ENCODE results near the gene WDR27.

The WDR27 gene

DNA sequence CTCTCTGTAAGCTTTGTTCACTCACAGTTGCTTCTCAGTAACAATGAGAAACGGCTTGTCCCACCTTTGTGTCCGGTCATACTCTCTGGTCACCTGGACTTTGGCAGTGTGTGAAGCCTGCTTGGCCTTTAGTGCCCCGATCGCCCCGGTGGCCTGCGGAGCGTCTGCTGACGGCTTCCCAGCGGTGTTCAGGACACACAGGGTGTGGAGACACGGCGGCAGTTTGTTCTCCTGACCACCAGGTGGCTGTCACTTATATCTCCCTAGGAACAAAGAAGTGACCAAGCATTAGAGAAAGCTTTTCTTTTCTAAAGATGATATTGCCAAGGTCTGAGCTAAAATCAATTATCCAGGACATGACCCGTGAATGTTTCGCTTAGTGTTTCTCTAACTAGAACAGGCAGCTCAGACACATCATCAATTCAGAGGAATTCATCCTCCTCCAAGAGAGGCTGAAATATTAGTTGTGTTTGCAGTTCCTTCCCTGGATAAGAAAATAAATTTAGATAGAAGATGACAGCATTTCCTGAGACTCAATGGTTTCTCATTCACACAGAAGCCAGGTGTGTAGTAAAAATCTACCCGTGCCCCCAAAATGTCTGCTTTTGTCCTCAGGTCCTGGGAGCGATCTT lies 280.8 kb downstream of the WDR27 start:
- H3K27me3 ChIP-seq (ENCODE audit: control insufficient read depth in 1 of 2, insufficient read depth in 2 of 2, low read length in 2 of 2), result no peaks in the 10 kb centered on the region
- no peaks in the 10 kb centered on the region for H3K36me3 ChIP-seq (ENCODE audit: control insufficient read depth in 1 of 2, insufficient read depth in 2 of 2, low read length in 2 of 2)
- no peak overlapping the region for H3K9ac ChIP-seq (ENCODE audit: low read depth in 1 of 2, low read length in 2 of 2)
- no peak overlapping the region for H3K27ac ChIP-seq (ENCODE audit: low read depth, low read length)
- H3K9me3 ChIP-seq (ENCODE audit: control insufficient read depth in 1 of 2, low read length in 2 of 2), result no peaks in the 10 kb centered on the region
- H3K4me1 ChIP-seq (ENCODE audit: control insufficient read depth in 1 of 2, insufficient read depth in 2 of 2, low read length in 2 of 2), result no peaks in the 10 kb centered on the region
- H3K4me3 ChIP-seq (ENCODE audit: low read depth in 1 of 2, low read length in 2 of 2), result no peak overlapping the region

DNA sequence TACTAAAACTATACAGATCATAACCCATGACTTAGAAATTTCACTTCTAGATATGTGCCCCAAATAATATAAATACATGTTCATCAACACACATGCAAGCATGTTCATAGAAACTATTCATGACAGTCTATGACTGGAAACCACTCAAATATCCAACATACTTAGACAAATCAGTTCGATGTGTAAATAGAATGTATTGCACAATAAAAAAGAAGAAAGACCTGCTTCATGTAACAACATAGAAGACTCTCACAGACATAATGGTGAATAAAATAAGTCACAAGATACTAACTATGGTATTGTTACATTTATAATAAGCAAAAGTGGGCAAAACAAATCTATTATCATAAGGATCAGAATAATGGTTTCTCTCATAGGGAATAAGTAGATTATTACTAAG lies 284.7 kb downstream of the WDR27 start:
- Histone ChIP-seq H3K9ac (ENCODE audit: low read depth in 1 of 2, low read length in 2 of 2) (no peak overlapping the region), H3K27me3 (ENCODE audit: control insufficient read depth in 1 of 2, insufficient read depth in 2 of 2, low read length in 2 of 2) (no peaks in the 10 kb centered on the region), H3K4me3 (ENCODE audit: low read depth in 1 of 2, low read length in 2 of 2) (no peak overlapping the region), H3K36me3 (ENCODE audit: control insufficient read depth in 1 of 2, insufficient read depth in 2 of 2, low read length in 2 of 2) (no peaks in the 10 kb centered on the region), H3K27ac (ENCODE audit: low read depth, low read length) (no peak overlapping the region), H3K9me3 (ENCODE audit: control insufficient read depth in 1 of 2, low read length in 2 of 2) (peaks cover 8 to 12% of the 10 kb centered on the region in 2 donors), H3K4me1 (ENCODE audit: control insufficient read depth in 1 of 2, insufficient read depth in 2 of 2, low read length in 2 of 2) (no peaks in the 10 kb centered on the region)

DNA sequence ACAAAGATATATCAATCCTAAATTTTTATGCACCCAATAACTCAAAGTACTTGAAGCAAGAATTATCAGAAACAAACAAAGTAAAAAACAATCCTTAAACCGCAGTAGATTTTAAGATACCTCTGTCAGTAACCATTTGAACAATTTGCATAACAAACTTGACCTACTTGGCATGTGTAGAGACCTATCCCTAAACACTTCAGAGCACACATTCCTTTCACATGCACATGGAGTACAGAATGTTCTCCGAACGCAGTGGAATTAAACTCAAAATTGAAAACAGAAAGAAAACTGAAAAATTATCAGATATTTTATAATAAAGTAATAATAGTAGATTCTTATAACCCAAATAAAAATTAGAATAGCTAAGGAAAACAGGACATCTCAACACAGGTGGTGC lies 285.6 kb downstream of the WDR27 start:
- Histone ChIP-seq H3K27ac (ENCODE audit: low read depth, low read length) (no peak overlapping the region), H3K36me3 (ENCODE audit: control insufficient read depth in 1 of 2, insufficient read depth in 2 of 2, low read length in 2 of 2) (no peaks in the 10 kb centered on the region), H3K9me3 (ENCODE audit: control insufficient read depth in 1 of 2, low read length in 2 of 2) (peaks cover 8 to 12% of the 10 kb centered on the region in 2 donors), H3K4me3 (ENCODE audit: low read depth in 1 of 2, low read length in 2 of 2) (no peak overlapping the region), H3K27me3 (ENCODE audit: control insufficient read depth in 1 of 2, insufficient read depth in 2 of 2, low read length in 2 of 2) (no peaks in the 10 kb centered on the region), H3K9ac (ENCODE audit: low read depth in 1 of 2, low read length in 2 of 2) (no peak overlapping the region), H3K4me1 (ENCODE audit: control insufficient read depth in 1 of 2, insufficient read depth in 2 of 2, low read length in 2 of 2) (no peaks in the 10 kb centered on the region)

DNA sequence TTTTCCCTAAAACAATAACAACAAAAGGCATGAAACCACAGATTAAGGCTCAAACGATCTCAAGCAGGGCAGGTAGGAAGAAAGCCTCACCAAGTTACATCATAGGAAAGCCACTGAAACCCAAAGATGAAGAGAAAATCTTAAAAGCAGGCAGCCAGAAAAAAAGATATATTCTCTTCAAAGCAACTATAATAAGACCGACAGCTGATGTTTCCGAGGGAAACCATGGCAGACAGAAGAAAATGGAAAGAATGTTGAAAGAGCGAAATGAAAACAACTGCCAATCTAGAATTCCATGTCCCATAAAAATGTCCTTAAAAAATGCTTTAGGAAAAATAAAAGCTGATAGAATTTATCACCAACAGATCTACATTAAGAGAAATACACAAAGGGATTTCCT lies 286.6 kb downstream of the WDR27 start:
- Histone ChIP-seq H3K4me1 (ENCODE audit: control insufficient read depth in 1 of 2, insufficient read depth in 2 of 2, low read length in 2 of 2) (no peaks in the 10 kb centered on the region), H3K9me3 (ENCODE audit: control insufficient read depth in 1 of 2, low read length in 2 of 2) (peaks cover 8 to 12% of the 10 kb centered on the region in 2 donors), H3K27me3 (ENCODE audit: control insufficient read depth in 1 of 2, insufficient read depth in 2 of 2, low read length in 2 of 2) (no peaks in the 10 kb centered on the region), H3K36me3 (ENCODE audit: control insufficient read depth in 1 of 2, insufficient read depth in 2 of 2, low read length in 2 of 2) (no peaks in the 10 kb centered on the region), H3K4me3 (ENCODE audit: low read depth in 1 of 2, low read length in 2 of 2) (no peak overlapping the region), H3K27ac (ENCODE audit: low read depth, low read length) (no peak overlapping the region), H3K9ac (ENCODE audit: low read depth in 1 of 2, low read length in 2 of 2) (no peak overlapping the region)

DNA sequence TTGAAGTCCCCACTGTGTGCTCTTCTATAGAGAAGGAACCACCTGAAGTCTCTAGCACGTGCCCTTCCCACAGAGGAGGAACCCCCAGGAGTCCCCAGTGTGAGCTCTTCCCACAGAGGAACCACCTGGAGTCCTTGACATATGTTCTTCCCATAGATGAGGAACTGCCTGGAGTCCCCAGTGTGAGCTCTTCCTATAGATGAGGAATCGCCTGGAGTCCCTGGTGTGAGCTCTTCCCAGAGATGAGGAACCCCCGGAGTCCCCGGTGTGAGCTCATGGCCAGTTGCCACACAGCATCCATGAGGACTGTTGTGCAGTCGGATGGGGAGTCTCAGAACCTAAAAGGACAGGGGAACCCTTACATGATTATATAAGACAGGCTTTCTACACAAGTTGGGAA lies 290.1 kb downstream of the WDR27 start:
- H3K9ac ChIP-seq (ENCODE audit: low read depth in 1 of 2, low read length in 2 of 2), result no peak overlapping the region
- H3K36me3 ChIP-seq (ENCODE audit: control insufficient read depth in 1 of 2, insufficient read depth in 2 of 2, low read length in 2 of 2), result no peaks in the 10 kb centered on the region
- no peak overlapping the region for H3K27ac ChIP-seq (ENCODE audit: low read depth, low read length)
- H3K4me1 ChIP-seq (ENCODE audit: control insufficient read depth in 1 of 2, insufficient read depth in 2 of 2, low read length in 2 of 2), result no peaks in the 10 kb centered on the region
- no peaks in the 10 kb centered on the region for H3K27me3 ChIP-seq (ENCODE audit: control insufficient read depth in 1 of 2, insufficient read depth in 2 of 2, low read length in 2 of 2)
- no peak overlapping the region for H3K4me3 ChIP-seq (ENCODE audit: low read depth in 1 of 2, low read length in 2 of 2)
- H3K9me3 ChIP-seq (ENCODE audit: control insufficient read depth in 1 of 2, low read length in 2 of 2), result peaks cover 8 to 12% of the 10 kb centered on the region in 2 donors

DNA sequence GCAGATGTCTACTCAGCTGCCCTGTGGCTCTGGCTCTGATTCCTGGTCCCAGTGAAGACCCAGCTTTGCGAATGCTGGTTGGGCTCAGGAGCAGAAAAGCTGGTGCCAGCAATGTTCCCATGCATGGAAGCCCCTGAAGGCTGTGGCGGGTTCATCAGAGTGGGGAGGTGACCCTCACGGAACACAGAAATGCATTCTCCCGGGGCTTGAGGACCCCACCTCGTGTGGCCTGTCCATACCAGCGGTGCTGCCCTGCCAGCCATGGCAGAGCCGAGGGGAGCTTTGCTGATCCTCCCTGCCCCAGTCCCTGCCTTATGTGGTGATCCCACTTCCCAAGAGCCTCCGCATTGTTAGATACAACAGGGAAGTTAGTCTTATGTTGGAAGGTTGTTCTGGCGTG lies 290.5 kb downstream of the WDR27 start:
- Histone ChIP-seq H3K27me3 (ENCODE audit: control insufficient read depth in 1 of 2, insufficient read depth in 2 of 2, low read length in 2 of 2) (no peaks in the 10 kb centered on the region), H3K9me3 (ENCODE audit: control insufficient read depth in 1 of 2, low read length in 2 of 2) (peaks cover 8 to 12% of the 10 kb centered on the region in 2 donors), H3K27ac (ENCODE audit: low read depth, low read length) (no peak overlapping the region), H3K36me3 (ENCODE audit: control insufficient read depth in 1 of 2, insufficient read depth in 2 of 2, low read length in 2 of 2) (no peaks in the 10 kb centered on the region), H3K4me3 (ENCODE audit: low read depth in 1 of 2, low read length in 2 of 2) (no peak overlapping the region), H3K9ac (ENCODE audit: low read depth in 1 of 2, low read length in 2 of 2) (no peak overlapping the region), H3K4me1 (ENCODE audit: control insufficient read depth in 1 of 2, insufficient read depth in 2 of 2, low read length in 2 of 2) (no peaks in the 10 kb centered on the region)

DNA sequence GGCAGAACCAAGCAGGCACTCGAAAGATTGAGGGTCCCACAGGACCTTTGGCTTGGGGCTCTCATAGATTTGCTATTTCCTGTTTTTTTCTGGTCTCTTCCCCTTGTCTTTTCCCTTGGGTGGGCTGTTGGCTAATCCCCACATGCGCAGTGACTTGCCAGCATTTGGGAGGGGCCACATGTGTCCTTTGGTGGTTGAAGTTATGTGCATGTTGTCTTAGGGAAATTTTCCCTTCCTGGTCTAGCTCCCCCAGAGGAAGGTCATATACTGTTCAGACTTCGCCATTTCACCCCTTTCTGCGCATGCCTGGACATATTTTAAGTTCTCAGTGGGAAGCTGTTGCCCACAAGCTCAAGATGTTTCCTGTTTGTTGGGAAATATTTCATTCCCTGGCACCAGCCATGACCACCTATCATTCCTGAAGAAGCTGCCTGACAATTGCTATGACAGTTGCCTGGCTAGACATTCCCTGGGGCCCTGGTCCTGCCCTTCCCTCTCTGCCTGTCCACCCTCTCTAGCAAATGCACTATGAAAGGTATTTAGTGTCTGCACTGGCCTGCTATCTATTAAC lies 292.0 kb downstream of the WDR27 start:
- H3K27me3 ChIP-seq (ENCODE audit: control insufficient read depth in 1 of 2, insufficient read depth in 2 of 2, low read length in 2 of 2), result no peaks in the 10 kb centered on the region
- no peaks in the 10 kb centered on the region for H3K4me1 ChIP-seq (ENCODE audit: control insufficient read depth in 1 of 2, insufficient read depth in 2 of 2, low read length in 2 of 2)
- H3K9ac ChIP-seq (ENCODE audit: low read depth in 1 of 2, low read length in 2 of 2), result no peak overlapping the region
- H3K27ac ChIP-seq (ENCODE audit: low read depth, low read length), result no peak overlapping the region
- no peaks in the 10 kb centered on the region for H3K36me3 ChIP-seq (ENCODE audit: control insufficient read depth in 1 of 2, insufficient read depth in 2 of 2, low read length in 2 of 2)
- H3K4me3 ChIP-seq (ENCODE audit: low read depth in 1 of 2, low read length in 2 of 2), result no peak overlapping the region
- peaks cover 4 to 7% of the 10 kb centered on the region in 2 donors for H3K9me3 ChIP-seq (ENCODE audit: control insufficient read depth in 1 of 2, low read length in 2 of 2)

DNA sequence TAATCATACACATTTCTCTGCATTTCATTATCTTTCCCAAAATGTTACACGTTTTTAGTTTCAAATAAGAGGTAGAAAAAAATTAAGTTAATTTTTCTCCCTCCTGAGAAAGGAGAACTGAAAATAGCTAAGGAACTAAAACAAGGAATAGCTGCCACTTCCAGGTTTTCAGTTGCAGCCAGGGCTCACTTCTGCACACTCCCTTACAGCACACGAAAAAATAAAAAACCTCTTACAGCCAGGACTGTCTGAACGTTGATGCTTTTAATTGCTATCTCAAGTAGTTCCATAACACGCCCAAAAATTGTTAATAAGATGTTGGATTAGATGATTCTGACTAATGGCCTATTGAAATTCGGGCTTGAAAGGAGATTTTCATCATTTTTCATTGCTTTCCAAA lies 294.5 kb downstream of the WDR27 start:
- no peak overlapping the region for H3K27ac ChIP-seq (ENCODE audit: low read depth, low read length)
- H3K36me3 ChIP-seq (ENCODE audit: control insufficient read depth in 1 of 2, insufficient read depth in 2 of 2, low read length in 2 of 2), result no peaks in the 10 kb centered on the region
- H3K9me3 ChIP-seq (ENCODE audit: control insufficient read depth in 1 of 2, low read length in 2 of 2), result no peaks in the 10 kb centered on the region
- H3K9ac ChIP-seq (ENCODE audit: low read depth in 1 of 2, low read length in 2 of 2), result no peak overlapping the region
- no peaks in the 10 kb centered on the region for H3K27me3 ChIP-seq (ENCODE audit: control insufficient read depth in 1 of 2, insufficient read depth in 2 of 2, low read length in 2 of 2)
- H3K4me3 ChIP-seq (ENCODE audit: low read depth in 1 of 2, low read length in 2 of 2), result no peak overlapping the region
- no peaks in the 10 kb centered on the region for H3K4me1 ChIP-seq (ENCODE audit: control insufficient read depth in 1 of 2, insufficient read depth in 2 of 2, low read length in 2 of 2)
